MM.1S (cell line): Measurements from ENCODE around the gene EFCAB6.

Experiments
- EZH2 ChIP-seq: fragments of 300-600 bp; sonication (generic); optimal IDR thresholded peaks from 2 replicates; pipeline ENCODE3; 2017; ENCODE audit warnings: low read depth, mild to moderate bottlenecking, antibody characterized with exemption, low read length, mixed read lengths
- TF ChIP-seq, protein P1 (sequence below): fragments of 300-600 bp; sonication (generic); IDR thresholded peaks from 2 replicates; pipeline ENCODE4 v1.5.1; 2016; ENCODE audit warnings: antibody characterized with exemption, low read length, mixed read lengths

DNA sequence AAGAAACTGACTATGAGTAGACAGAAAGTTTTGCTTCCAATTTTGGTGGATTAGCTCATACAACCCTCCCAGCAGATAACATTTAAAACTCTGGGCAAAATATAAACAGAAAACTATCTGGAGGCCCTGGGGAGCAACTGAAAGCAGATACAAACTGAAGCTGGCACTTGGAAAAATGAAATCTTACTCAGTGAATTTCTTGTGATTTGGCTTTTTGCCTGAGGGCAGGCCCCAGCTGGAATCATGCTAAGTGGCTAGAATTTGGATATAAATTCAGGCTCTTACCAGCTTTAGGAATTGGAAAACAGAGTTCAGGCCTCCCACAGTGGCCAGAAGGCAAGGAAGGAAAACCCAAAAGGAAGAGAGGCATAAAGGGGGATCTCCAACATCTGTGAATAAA, 85.8 kb downstream of the EFCAB6 start:
- TF ChIP-seq, protein P1, sequence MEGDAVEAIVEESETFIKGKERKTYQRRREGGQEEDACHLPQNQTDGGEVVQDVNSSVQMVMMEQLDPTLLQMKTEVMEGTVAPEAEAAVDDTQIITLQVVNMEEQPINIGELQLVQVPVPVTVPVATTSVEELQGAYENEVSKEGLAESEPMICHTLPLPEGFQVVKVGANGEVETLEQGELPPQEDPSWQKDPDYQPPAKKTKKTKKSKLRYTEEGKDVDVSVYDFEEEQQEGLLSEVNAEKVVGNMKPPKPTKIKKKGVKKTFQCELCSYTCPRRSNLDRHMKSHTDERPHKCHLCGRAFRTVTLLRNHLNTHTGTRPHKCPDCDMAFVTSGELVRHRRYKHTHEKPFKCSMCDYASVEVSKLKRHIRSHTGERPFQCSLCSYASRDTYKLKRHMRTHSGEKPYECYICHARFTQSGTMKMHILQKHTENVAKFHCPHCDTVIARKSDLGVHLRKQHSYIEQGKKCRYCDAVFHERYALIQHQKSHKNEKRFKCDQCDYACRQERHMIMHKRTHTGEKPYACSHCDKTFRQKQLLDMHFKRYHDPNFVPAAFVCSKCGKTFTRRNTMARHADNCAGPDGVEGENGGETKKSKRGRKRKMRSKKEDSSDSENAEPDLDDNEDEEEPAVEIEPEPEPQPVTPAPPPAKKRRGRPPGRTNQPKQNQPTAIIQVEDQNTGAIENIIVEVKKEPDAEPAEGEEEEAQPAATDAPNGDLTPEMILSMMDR = no peak
- no peak for TF ChIP-seq EZH2
